ENCODE data around the gene SLX9. TPM values are rescaled to one million over a fixed set of nuclear protein-coding genes. Genes with fewer than 3 reads are reported as not detected.

SLX9 gene
- polyA plus RNA-seq, 1 donor (not counting 4 experiments of a cell fraction or from before 2014, with no cell fraction given): 21.8 TPM

DNA sequence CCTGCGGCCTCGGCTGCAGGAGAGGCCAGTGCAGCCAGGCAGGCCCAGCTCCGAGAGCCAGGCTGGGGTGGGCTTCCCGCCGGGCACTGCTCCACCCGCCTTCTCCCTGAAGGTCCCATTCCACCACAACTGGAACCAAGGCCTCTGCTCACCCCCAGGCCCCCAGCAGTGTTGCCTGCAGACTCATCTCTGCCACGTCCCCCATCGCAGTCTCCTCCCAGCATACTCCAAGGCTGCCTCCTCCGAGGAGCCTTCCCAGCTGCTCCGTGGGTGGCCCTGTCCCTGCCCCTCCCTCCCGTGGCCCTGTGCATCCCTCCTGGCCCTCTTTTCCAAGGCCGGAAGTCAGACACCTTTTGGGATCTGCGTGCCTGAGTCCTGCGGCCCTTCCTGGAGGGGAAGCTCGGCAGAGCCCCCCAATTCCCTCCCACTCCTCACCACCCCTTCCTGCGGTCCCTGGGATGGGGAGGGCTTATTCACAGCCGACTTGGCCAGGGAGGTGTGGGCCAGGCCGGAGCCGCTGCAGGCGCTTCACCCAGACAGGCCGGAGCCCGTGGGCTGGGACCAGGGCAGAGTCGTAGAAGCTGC, 47.6 kb downstream of the SLX9 start:
- no peak overlapping the region for H2AFZ ChIP-seq (ENCODE audit: control insufficient read depth, low read length)
- no peak overlapping the region for H3K4me3 ChIP-seq (ENCODE audit: control insufficient read depth in 2 of 3, extremely low read depth in 1 of 3, insufficient read depth in 2 of 3, low read depth in 1 of 3, low read length in 3 of 3)
- H3K4me2 ChIP-seq (ENCODE audit: control insufficient read depth, extremely low read depth, insufficient read depth, low read depth, low read length): no peak overlapping the region
- H3K27ac ChIP-seq (ENCODE audit: control insufficient read depth, insufficient read depth, low read length): no peak overlapping the region
- no peaks in the 10 kb centered on the region for H3K4me1 ChIP-seq (ENCODE audit: control insufficient read depth, extremely low read depth, insufficient read depth, low read length)
- H3K36me3 ChIP-seq (ENCODE audit: control insufficient read depth in 2 of 2, extremely low read depth in 1 of 2, insufficient read depth in 2 of 2, low read length in 2 of 2): no peaks in the 10 kb centered on the region
- H3K9ac ChIP-seq (ENCODE audit: control insufficient read depth, extremely low read depth, insufficient read depth, low read length): no peak overlapping the region
- TF ChIP-seq, protein P1, sequence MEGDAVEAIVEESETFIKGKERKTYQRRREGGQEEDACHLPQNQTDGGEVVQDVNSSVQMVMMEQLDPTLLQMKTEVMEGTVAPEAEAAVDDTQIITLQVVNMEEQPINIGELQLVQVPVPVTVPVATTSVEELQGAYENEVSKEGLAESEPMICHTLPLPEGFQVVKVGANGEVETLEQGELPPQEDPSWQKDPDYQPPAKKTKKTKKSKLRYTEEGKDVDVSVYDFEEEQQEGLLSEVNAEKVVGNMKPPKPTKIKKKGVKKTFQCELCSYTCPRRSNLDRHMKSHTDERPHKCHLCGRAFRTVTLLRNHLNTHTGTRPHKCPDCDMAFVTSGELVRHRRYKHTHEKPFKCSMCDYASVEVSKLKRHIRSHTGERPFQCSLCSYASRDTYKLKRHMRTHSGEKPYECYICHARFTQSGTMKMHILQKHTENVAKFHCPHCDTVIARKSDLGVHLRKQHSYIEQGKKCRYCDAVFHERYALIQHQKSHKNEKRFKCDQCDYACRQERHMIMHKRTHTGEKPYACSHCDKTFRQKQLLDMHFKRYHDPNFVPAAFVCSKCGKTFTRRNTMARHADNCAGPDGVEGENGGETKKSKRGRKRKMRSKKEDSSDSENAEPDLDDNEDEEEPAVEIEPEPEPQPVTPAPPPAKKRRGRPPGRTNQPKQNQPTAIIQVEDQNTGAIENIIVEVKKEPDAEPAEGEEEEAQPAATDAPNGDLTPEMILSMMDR (optimal IDR thresholded peaks at IDR 0.05 in 1 of 3, IDR thresholded peaks at IDR 0.05 in 1 of 3, conservative IDR thresholded peaks at IDR 0.05 in 1 of 3; ENCODE audit: extremely low read depth in 1 of 3, insufficient read depth in 2 of 3, low read length in 3 of 3): no peak
- no peak for TF ChIP-seq EZH2 (IDR thresholded peaks at IDR 0.05; ENCODE audit: low read length)
- no peaks in the 10 kb centered on the region for H3K27me3 ChIP-seq (ENCODE audit: control insufficient read depth, extremely low read depth, insufficient read depth, low read length)
- no peaks in the 10 kb centered on the region for H3K9me3 ChIP-seq (ENCODE audit: control insufficient read depth, low read depth, low read length)
- no peaks in the 10 kb centered on the region for H3K79me2 ChIP-seq (ENCODE audit: control insufficient read depth, insufficient read depth, low read length)
- DNase-seq (ENCODE audit: low read depth, low spot score) (no peak), FAIRE-seq (no peak)
- dilution Hi-C loops (cut with MboI; ENCODE audit: extremely low pct_ligation_motif_present, low sequenced_read_pairs): no loop called here
- H3K9me1 ChIP-seq (ENCODE audit: control insufficient read depth, extremely low read depth, insufficient read depth, low read length): no peaks in the 10 kb centered on the region
- H4K20me1 ChIP-seq (ENCODE audit: control insufficient read depth, extremely low read depth, insufficient read depth, low read length): no peaks in the 10 kb centered on the region

DNA sequence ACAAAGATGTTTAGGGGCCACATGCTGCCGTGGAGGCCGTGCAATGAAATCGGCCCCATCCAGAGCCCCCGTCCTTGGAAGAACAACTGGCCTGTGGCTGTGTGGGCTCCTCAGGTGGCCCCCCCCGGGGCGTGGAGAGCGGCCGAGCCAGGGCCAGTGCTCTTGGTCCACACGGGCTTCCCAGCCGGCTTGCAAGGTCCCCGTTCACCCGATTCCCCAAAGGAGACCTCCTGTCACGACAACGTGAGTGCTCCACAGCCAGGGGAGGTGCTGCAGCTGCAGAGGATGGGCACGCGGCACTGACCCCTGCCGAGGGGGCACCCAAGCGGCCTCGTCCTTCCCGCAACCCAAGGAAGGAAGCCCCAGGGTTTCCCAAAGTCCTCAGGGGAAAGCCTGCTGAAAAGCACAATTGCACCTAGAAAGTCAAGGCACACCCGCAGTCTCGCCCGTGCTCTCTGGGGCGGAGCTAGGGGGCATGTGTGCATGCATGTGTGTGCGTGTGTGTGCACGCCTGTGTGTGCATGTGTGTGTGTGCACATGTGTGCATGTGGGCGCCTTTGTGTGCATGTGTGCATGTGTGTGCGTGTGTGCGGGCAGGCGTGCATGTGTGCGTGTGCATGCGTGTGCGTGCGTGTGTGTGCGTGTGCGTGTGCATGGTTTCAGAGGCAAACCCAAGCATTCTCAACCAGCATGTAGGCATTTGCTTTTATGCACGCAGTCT, 48.2 kb downstream of the SLX9 start:
- no peak overlapping the region for H3K4me3 ChIP-seq (ENCODE audit: control insufficient read depth in 2 of 3, extremely low read depth in 1 of 3, insufficient read depth in 2 of 3, low read depth in 1 of 3, low read length in 3 of 3)
- H3K9ac ChIP-seq (ENCODE audit: control insufficient read depth, extremely low read depth, insufficient read depth, low read length): no peak overlapping the region
- H3K27ac ChIP-seq (ENCODE audit: control insufficient read depth, insufficient read depth, low read length): no peak overlapping the region
- no peaks in the 10 kb centered on the region for H3K9me3 ChIP-seq (ENCODE audit: control insufficient read depth, low read depth, low read length)
- FAIRE-seq (no peak), DNase-seq (ENCODE audit: low read depth, low spot score) (no peak)
- no peaks in the 10 kb centered on the region for H3K9me1 ChIP-seq (ENCODE audit: control insufficient read depth, extremely low read depth, insufficient read depth, low read length)
- TF ChIP-seq, protein P1 (optimal IDR thresholded peaks at IDR 0.05 in 1 of 3, IDR thresholded peaks at IDR 0.05 in 1 of 3, conservative IDR thresholded peaks at IDR 0.05 in 1 of 3; ENCODE audit: extremely low read depth in 1 of 3, insufficient read depth in 2 of 3, low read length in 3 of 3): no peak
- no peak overlapping the region for H3K4me2 ChIP-seq (ENCODE audit: control insufficient read depth, extremely low read depth, insufficient read depth, low read depth, low read length)
- H3K4me1 ChIP-seq (ENCODE audit: control insufficient read depth, extremely low read depth, insufficient read depth, low read length): no peaks in the 10 kb centered on the region
- dilution Hi-C loops (cut with MboI; ENCODE audit: extremely low pct_ligation_motif_present, low sequenced_read_pairs): no loop called here
- no peaks in the 10 kb centered on the region for H3K36me3 ChIP-seq (ENCODE audit: control insufficient read depth in 2 of 2, extremely low read depth in 1 of 2, insufficient read depth in 2 of 2, low read length in 2 of 2)
- no peak overlapping the region for H2AFZ ChIP-seq (ENCODE audit: control insufficient read depth, low read length)
- no peaks in the 10 kb centered on the region for H4K20me1 ChIP-seq (ENCODE audit: control insufficient read depth, extremely low read depth, insufficient read depth, low read length)
- H3K27me3 ChIP-seq (ENCODE audit: control insufficient read depth, extremely low read depth, insufficient read depth, low read length): no peaks in the 10 kb centered on the region
- H3K79me2 ChIP-seq (ENCODE audit: control insufficient read depth, insufficient read depth, low read length): no peaks in the 10 kb centered on the region

Measured in keratinocyte (primary cell).